22Rv1 (cell line): Measurements from ENCODE around the gene ASTN1.

Experiments
- H3K27ac ChIP-seq: fragments of 450-650 bp; 2 replicates; pipeline ENCODE4 v1.5.1; 2017
- ZFX ChIP-seq: fragments of 450-650 bp; IDR thresholded peaks from 2 replicates; pipeline ENCODE4 v1.6.1; 2017; ENCODE audit warnings: antibody characterized with exemption, borderline replicate concordance
- TF ChIP-seq, protein P1 (sequence below): fragments of 450-650 bp; IDR thresholded peaks from 2 replicates; pipeline ENCODE4 v1.5.1; 2017; ENCODE audit warnings: mild to moderate bottlenecking

Gene ASTN1

DNA sequence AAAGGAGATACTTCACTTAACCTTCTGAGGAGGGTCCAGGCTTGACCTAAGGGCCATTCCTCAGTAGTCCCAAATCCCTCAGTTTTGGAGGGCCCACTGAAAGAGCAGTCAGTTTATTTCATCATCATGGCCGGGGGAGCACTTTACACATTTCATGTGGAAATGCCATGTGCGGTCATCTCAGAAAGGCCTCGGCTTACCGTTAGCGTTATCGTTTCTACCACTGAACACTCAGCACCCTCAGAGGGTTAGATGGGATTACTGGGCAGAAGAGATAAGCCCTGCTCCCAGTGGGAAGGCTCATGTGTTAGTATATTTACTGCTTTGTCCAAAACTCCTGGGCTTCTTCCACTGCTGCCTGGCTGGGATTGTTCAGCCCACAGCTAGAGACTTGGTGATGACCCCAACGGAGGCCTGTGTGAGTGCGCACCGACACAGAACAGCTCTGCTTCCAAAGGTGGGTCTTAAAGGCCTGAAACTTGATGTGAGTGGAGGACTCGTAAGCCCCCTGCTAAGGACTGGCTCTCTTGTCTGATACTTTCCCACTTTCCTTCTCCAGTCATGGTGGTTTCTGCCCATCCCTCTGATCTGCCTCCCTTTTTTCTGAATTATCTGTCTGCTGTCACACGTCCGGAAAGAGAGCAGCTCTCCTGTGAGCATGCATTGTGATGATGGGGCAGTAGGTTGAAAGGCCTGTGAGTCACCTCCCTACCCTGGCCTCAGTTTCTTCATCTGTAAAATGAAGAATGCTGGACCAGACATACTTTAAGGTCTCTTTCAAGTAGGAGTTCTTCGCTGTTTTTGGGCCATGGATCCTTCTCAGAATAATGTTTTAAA is 284.5 kb downstream of the ASTN1 start:
- H3K27ac ChIP-seq = no peak overlapping the region
- no peak for TF ChIP-seq ZFX
- TF ChIP-seq, protein P1, sequence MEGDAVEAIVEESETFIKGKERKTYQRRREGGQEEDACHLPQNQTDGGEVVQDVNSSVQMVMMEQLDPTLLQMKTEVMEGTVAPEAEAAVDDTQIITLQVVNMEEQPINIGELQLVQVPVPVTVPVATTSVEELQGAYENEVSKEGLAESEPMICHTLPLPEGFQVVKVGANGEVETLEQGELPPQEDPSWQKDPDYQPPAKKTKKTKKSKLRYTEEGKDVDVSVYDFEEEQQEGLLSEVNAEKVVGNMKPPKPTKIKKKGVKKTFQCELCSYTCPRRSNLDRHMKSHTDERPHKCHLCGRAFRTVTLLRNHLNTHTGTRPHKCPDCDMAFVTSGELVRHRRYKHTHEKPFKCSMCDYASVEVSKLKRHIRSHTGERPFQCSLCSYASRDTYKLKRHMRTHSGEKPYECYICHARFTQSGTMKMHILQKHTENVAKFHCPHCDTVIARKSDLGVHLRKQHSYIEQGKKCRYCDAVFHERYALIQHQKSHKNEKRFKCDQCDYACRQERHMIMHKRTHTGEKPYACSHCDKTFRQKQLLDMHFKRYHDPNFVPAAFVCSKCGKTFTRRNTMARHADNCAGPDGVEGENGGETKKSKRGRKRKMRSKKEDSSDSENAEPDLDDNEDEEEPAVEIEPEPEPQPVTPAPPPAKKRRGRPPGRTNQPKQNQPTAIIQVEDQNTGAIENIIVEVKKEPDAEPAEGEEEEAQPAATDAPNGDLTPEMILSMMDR = no peak

DNA sequence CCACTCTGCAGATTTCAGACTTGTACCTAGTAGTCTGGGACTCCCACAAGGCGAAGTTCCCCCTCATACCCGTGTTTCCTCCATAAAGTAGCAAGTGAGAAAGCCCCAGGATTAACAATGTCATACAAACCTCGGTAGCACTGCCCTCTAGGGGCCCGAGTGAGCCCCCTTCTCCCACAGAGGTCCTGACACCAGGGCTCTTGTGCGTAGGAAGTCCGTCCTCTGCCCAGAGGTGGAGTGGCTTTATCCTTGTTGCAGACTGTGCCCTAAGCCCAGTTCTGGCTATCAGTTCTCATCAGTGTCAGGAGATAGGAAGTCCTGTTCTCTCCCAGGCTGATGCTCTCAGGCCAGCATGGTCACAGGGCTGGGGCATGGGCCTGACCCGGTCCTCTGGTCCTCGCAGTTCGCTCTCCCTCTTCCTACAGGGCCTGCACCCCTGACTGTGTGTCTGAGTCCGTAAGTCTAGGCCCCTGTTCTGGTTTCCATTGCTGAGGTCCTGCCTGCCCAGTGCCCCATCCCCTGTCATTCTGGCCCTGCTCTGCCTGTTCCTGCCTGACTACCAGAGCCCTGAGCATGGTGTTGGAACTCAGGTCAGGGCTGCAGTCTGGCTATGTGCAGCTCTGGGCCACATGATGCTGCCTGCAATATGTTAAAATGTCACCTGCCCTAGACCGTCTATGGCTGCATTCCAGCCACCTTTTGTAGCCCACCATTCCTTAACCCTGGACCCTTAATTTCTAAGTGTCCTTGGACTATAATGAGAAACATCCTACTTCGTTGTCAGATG is 285.6 kb downstream of the ASTN1 start:
- no peak overlapping the region for H3K27ac ChIP-seq
- TF ChIP-seq, protein P1 = peak; percentile 29
- no peak for TF ChIP-seq ZFX

DNA sequence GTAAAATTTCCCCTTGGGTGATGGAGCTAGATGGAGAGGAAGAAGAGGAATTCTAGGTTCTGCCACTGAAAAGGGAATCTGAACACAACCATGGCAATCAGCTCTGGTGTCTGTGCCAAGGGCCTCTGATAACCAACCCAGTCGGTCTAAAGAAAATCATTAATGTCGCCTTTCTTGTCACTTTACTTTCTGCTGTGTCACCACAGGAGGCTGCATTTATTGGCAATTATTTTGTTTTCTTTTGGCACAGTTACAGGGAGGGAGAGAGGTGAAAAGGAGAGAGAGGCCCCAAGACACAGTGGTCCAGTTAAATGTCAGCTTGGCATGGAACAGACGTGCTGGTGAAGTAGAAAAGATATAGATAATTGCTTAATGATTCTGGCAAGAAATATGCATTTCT is 287.0 kb downstream of the ASTN1 start:
- no peak overlapping the region for H3K27ac ChIP-seq
- TF ChIP-seq, protein P1 = no peak
- no peak for TF ChIP-seq ZFX

DNA sequence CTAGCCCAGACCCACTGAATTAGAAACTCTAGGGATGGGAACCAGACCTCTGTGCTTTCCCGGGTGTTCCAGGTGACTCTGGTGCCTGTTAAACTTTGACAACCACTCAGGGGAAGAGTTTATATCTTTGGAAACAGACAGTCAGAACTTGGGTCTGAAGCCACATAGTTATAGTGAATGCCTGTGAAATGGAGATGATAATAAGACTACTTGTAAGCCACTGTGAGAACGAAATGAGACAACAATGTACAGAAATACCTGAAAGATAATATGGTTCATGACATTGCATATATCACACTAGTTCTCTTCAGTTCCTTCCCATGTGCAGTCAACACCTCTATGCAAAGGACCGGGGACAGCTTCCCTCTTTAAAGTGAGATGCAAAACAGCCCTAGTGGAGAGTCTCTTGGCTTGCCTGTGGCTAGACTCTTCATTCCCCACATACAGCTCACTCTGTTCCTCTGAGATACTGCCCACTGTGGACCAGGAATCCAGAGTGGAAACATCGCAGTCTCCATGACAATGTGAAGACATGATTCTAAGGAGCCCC is 287.5 kb downstream of the ASTN1 start:
- no peak overlapping the region for H3K27ac ChIP-seq
- TF ChIP-seq, protein P1 = no peak
- no peak for TF ChIP-seq ZFX

DNA sequence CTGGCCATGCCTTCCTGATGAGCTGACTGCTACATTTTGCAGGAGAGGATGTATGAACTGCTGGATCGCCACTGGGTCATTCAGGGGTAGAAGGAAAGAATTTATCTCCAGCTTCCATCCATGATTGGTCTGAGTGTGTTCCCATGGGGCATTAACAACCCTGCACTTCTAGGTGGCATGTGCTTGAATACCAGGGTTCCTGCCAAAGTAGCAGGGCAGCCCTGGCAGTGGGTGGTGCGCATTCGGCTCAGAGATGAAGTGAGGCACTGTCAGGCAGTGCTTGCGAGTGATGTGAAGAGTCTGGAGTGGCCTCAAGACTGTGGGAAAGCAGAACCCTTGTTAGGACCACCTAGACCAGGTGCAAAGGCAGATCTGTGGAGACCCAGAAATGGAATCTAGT is 294.9 kb downstream of the ASTN1 start:
- H3K27ac ChIP-seq = no peak overlapping the region
- TF ChIP-seq, protein P1 = no peak
- TF ChIP-seq ZFX = no peak

DNA sequence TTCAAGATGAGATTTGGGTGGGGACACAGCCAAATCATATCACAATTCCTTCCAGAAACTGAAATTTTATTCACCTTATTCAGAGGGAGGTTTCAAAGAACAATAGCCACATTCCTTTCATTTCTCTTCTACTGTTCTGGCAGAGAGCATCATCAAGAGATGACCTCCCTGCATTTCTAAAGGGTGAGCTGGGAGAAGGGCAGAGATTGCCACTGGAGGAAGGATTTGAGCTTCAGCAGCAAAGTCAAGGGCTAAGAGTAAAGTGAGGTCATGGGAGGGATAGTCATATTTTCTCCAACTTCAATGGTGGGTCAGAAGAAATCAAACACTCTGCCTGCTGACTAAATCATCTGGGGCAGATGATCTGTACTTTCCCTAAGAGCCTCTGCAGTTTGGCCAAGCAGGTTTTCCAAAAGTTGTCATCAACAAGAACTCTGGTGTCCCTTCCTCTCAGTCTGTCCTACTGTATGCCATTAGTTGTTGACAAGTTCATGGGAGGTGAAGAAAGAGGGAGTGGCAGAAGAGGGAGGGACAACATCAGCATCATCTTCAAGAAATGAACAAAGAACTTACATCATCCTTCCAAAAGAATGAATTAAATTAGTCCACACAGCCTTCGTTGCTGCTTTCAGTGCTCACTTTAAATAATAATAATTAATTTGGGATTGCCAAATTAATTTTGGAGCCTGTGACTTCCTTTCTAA is 298.3 kb downstream of the ASTN1 start:
- no peak overlapping the region for H3K27ac ChIP-seq
- TF ChIP-seq, protein P1 = no peak
- TF ChIP-seq ZFX = no peak
